MM.1S (cell line): Measurements from ENCODE around the gene BAAT.

Experiments used
- DNase-seq: peaks from one replicate; pipeline ENCODE4 v3.0.0-alpha.2; 2015
- H2AFZ ChIP-seq: fragments of 300-600 bp; sonication (generic); 2 replicates; pipeline ENCODE4 v1.6.0; 2016; ENCODE audit warnings: antibody characterized with exemption, low read length
- H3F3A ChIP-seq: fragments of 300-600 bp; sonication (generic); 2 replicates; pipeline ENCODE4 v1.6.1; 2016; ENCODE audit warnings: mild to moderate bottlenecking, antibody characterized with exemption, low read length, moderate library complexity, mixed read lengths; ENCODE audit not compliant: insufficient read depth
- H3K27ac ChIP-seq: fragments of 300-600 bp; sonication (generic); 2 replicates; pipeline ENCODE4 v1.5.1; 2016; ENCODE audit warnings: mild to moderate bottlenecking, low read length
- H3K27me3 ChIP-seq: fragments of 300-600 bp; sonication (generic); replicated peaks from 2 replicates; pipeline ENCODE4 v1.6.0; 2016; ENCODE audit warnings: low read length; ENCODE audit not compliant: insufficient read depth
- H3K36me3 ChIP-seq: fragments of 300-600 bp; sonication (generic); replicated peaks from 2 replicates; pipeline ENCODE4 v1.6.1; 2016; ENCODE audit warnings: mild to moderate bottlenecking, low read length, mixed read lengths; ENCODE audit not compliant: insufficient read depth
- H3K4me1 ChIP-seq: fragments of 300-600 bp; sonication (generic); 2 replicates; pipeline ENCODE4 v1.6.1; 2016; ENCODE audit warnings: low read length, mixed read lengths
- H3K4me2 ChIP-seq: fragments of 300-600 bp; sonication (generic); 2 replicates; pipeline ENCODE4 v1.6.0; 2016; ENCODE audit warnings: low read depth, low read length
- H3K4me3 ChIP-seq: fragments of 300-600 bp; sonication (generic); 2 replicates; pipeline ENCODE4 v1.5.1; 2016; ENCODE audit warnings: low read length, mixed read lengths
- H3K79me2 ChIP-seq: fragments of 300-600 bp; sonication (generic); 2 replicates; pipeline ENCODE4 v1.6.1; 2016; ENCODE audit warnings: mixed run types, low read length, mixed read lengths
- H3K9ac ChIP-seq: fragments of 300-600 bp; sonication (generic); 2 replicates; pipeline ENCODE4 v1.6.1; 2016; ENCODE audit warnings: low read length, mixed read lengths
- H3K9me2 ChIP-seq: fragments of 300-600 bp; sonication (generic); replicated peaks from 2 replicates; pipeline ENCODE4 v1.6.1; 2016; ENCODE audit warnings: mild to moderate bottlenecking, low read length, mixed read lengths; ENCODE audit not compliant: insufficient read depth
- H3K9me3 ChIP-seq: fragments of 300-600 bp; sonication (generic); replicated peaks from 2 replicates; pipeline ENCODE4 v1.6.1; 2016; ENCODE audit warnings: mild to moderate bottlenecking, low read length, mixed read lengths; ENCODE audit not compliant: insufficient read depth
- H4K20me1 ChIP-seq: fragments of 300-600 bp; sonication (generic); 2 replicates; pipeline ENCODE4 v1.6.1; 2016; ENCODE audit warnings: mild to moderate bottlenecking, low read length, moderate library complexity, mixed read lengths; ENCODE audit not compliant: insufficient read depth
- CTCF ChIP-seq: fragments of 300-600 bp; sonication (generic); IDR thresholded peaks from 2 replicates; pipeline ENCODE4 v1.5.1; 2016; ENCODE audit warnings: antibody characterized with exemption, low read length, mixed read lengths
- EZH2 ChIP-seq: fragments of 300-600 bp; sonication (generic); optimal IDR thresholded peaks from 2 replicates; pipeline ENCODE3; 2017; ENCODE audit warnings: low read depth, mild to moderate bottlenecking, antibody characterized with exemption, low read length, mixed read lengths
- EZH2phosphoT487 ChIP-seq: fragments of 300-600 bp; sonication (generic); IDR thresholded peaks from 2 replicates; pipeline ENCODE4 v1.6.1; 2018; ENCODE audit warnings: antibody characterized with exemption, low read length

BAAT gene

GRCh38 chr9:101387871-101388506 lies 3.2 kb upstream of the BAAT start:
- 0 out of 2 replicates have a peak, but pooled peaks cover 9% of the 10 kb centered on the region for H3K4me1 ChIP-seq

GRCh38 chr9:101383361-101383760 lies 1.4 kb downstream of the BAAT start:
- TF ChIP-seq CTCF (no peak), EZH2phosphoT487 (no peak), EZH2 (no peak)
- Histone ChIP-seq H3K4me1 (0 out of 2 replicates have a peak, but pooled peaks cover 6% of the 10 kb centered on the region), H4K20me1 (no peaks in the 10 kb centered on the region), H3K36me3 (no peaks in the 10 kb centered on the region), H3K4me3 (no peak overlapping the region), H3F3A (no peaks in the 10 kb centered on the region), H3K9me2 (no peaks in the 10 kb centered on the region), H3K9me3 (no peaks in the 10 kb centered on the region), H3K27ac (no peak overlapping the region), H3K9ac (no peak overlapping the region), H3K79me2 (no peaks in the 10 kb centered on the region), H3K4me2 (no peak overlapping the region), H3K27me3 (no peaks in the 10 kb centered on the region), H2AFZ (no peak overlapping the region)
- no peak for DNase-seq

More at GRCh38 chr9:101387871-101388506, 3.2 kb upstream of the BAAT start:
- no peak for TF ChIP-seq EZH2phosphoT487
- TF ChIP-seq EZH2 = no peak
- peak; percentile 65 for TF ChIP-seq CTCF
- no peaks in the 10 kb centered on the region for H3K9me3 ChIP-seq
- peaks cover 30% of the 10 kb centered on the region for H3K79me2 ChIP-seq
- no peak overlapping the region for H3K4me2 ChIP-seq
- no peak overlapping the region for H3K4me3 ChIP-seq
- no peaks in the 10 kb centered on the region for H3F3A ChIP-seq
- H3K27me3 ChIP-seq = no peaks in the 10 kb centered on the region
- H4K20me1 ChIP-seq = no peaks in the 10 kb centered on the region
- no peaks in the 10 kb centered on the region for H3K9me2 ChIP-seq
- peak; percentile 50 for DNase-seq
- H3K27ac ChIP-seq = no peak overlapping the region
- H3K9ac ChIP-seq = no peak overlapping the region
- H2AFZ ChIP-seq = no peak overlapping the region
- 0 out of 2 replicates have a peak, but pooled peaks cover 11% of the 10 kb centered on the region for H3K36me3 ChIP-seq

GRCh38 chr9:101381833-101382342 lies 2.9 kb downstream of the BAAT start:
- no peak overlapping the region for H2AFZ ChIP-seq
- no peak overlapping the region for H3K27ac ChIP-seq
- no peak overlapping the region for H3K9ac ChIP-seq
- H3F3A ChIP-seq = no peaks in the 10 kb centered on the region
- H4K20me1 ChIP-seq = no peaks in the 10 kb centered on the region
- no peak overlapping the region for H3K4me2 ChIP-seq
- H3K4me1 ChIP-seq = no peaks in the 10 kb centered on the region
- no peaks in the 10 kb centered on the region for H3K9me3 ChIP-seq
- TF ChIP-seq EZH2 = no peak
- no peak for TF ChIP-seq EZH2phosphoT487
- no peak for TF ChIP-seq CTCF
- H3K4me3 ChIP-seq = no peak overlapping the region
- H3K9me2 ChIP-seq = no peaks in the 10 kb centered on the region
- H3K79me2 ChIP-seq = no peaks in the 10 kb centered on the region
- DNase-seq = no peak
- no peaks in the 10 kb centered on the region for H3K27me3 ChIP-seq
- no peaks in the 10 kb centered on the region for H3K36me3 ChIP-seq
